MG63 (cell line): ENCODE data around the gene CXCR4. TPM values are rescaled to one million over a fixed set of nuclear protein-coding genes. Genes with fewer than 3 reads are reported as not detected.

Source experiments
- DNase-seq: peaks from one replicate; pipeline ENCODE4 v3.0.0-alpha.2; 2020
- H3K27me3 ChIP-seq: fragments of 250-450 bp; sonication (Bioruptor Pico); 2 replicates; pipeline ENCODE4 v1.5.1; 2020; ENCODE audit warnings: mild to moderate bottlenecking, moderate library complexity
- H3K36me3 ChIP-seq: fragments of 250-450 bp; sonication (Bioruptor Pico); 2 replicates; pipeline ENCODE4 v1.5.1; 2020; ENCODE audit warnings: mild to moderate bottlenecking, moderate library complexity
- H3K4me3 ChIP-seq: fragments of 250-450 bp; sonication (Bioruptor Pico); 2 replicates; pipeline ENCODE4 v1.5.1; 2020; ENCODE audit warnings: mild to moderate bottlenecking, moderate library complexity
- H3K9me3 ChIP-seq: fragments of 250-450 bp; sonication (Bioruptor Pico); 2 replicates; pipeline ENCODE4 v1.5.1; 2020; ENCODE audit warnings: mild to moderate bottlenecking, moderate library complexity
- total RNA-seq: library from RNA; depleted of rRNA; stranded (reverse); fragments of >200 nt; shearing (Covaris generic); gene quantifications from 2 replicates; pipeline ENCODE4 v1.2.3, GENCODE V29; 2014; ENCODE audit warnings: low replicate concordance

CXCR4 gene
- total RNA-seq, 1 experiment from 2014 or later = not detected

GRCh38 chr2:136134126-136134525 lies 16.2 kb upstream of the CXCR4 start:
- no peak for DNase-seq
- Histone ChIP-seq H3K9me3 (no peaks in the 10 kb centered on the region), H3K27me3 (no peaks in the 10 kb centered on the region), H3K36me3 (no peaks in the 10 kb centered on the region), H3K4me3 (no peak overlapping the region)

GRCh38 chr2:136133586-136133985 lies 15.6 kb upstream of the CXCR4 start:
- Histone ChIP-seq H3K9me3 (no peaks in the 10 kb centered on the region), H3K36me3 (no peaks in the 10 kb centered on the region), H3K27me3 (no peaks in the 10 kb centered on the region), H3K4me3 (no peak overlapping the region)
- no peak for DNase-seq

GRCh38 chr2:136133176-136133575 lies 15.2 kb upstream of the CXCR4 start:
- Histone ChIP-seq H3K4me3 (no peak overlapping the region), H3K36me3 (no peaks in the 10 kb centered on the region), H3K27me3 (no peaks in the 10 kb centered on the region), H3K9me3 (no peaks in the 10 kb centered on the region)
- DNase-seq = no peak

- H3K4me3 ChIP-seq = no peak overlapping the region
- no peaks in the 10 kb centered on the region for H3K27me3 ChIP-seq
- no peaks in the 10 kb centered on the region for H3K36me3 ChIP-seq
- H3K9me3 ChIP-seq = no peaks in the 10 kb centered on the region
- no peak for DNase-seq
Observed at GRCh38 chr2:136132825-136133155, 14.8 kb upstream of the CXCR4 start.

GRCh38 chr2:136131961-136132824 lies 14.2 kb upstream of the CXCR4 start:
- DNase-seq = no peak
- no peaks in the 10 kb centered on the region for H3K9me3 ChIP-seq
- no peaks in the 10 kb centered on the region for H3K36me3 ChIP-seq
- no peaks in the 10 kb centered on the region for H3K27me3 ChIP-seq
- H3K4me3 ChIP-seq = no peak overlapping the region

- Histone ChIP-seq H3K9me3 (no peaks in the 10 kb centered on the region), H3K4me3 (no peak overlapping the region), H3K27me3 (no peaks in the 10 kb centered on the region), H3K36me3 (no peaks in the 10 kb centered on the region)
- DNase-seq = no peak
Observed at GRCh38 chr2:136131484-136131960, 13.6 kb upstream of the CXCR4 start.

GRCh38 chr2:136130511-136130910 lies 12.6 kb upstream of the CXCR4 start:
- no peaks in the 10 kb centered on the region; the same call in 1 of the 2 replicates for H3K27me3 ChIP-seq
- no peak overlapping the region for H3K4me3 ChIP-seq
- no peaks in the 10 kb centered on the region for H3K9me3 ChIP-seq
- no peaks in the 10 kb centered on the region for H3K36me3 ChIP-seq
- DNase-seq = no peak

GRCh38 chr2:136130045-136130444 lies 12.1 kb upstream of the CXCR4 start:
- no peaks in the 10 kb centered on the region for H3K9me3 ChIP-seq
- DNase-seq = no peak
- H3K4me3 ChIP-seq = no peak overlapping the region
- no peaks in the 10 kb centered on the region; the same call in 1 of the 2 replicates for H3K27me3 ChIP-seq
- H3K36me3 ChIP-seq = no peaks in the 10 kb centered on the region

GRCh38 chr2:136129601-136130000 lies 11.7 kb upstream of the CXCR4 start:
- Histone ChIP-seq H3K4me3 (no peak overlapping the region), H3K36me3 (no peaks in the 10 kb centered on the region), H3K9me3 (no peaks in the 10 kb centered on the region), H3K27me3 (no peaks in the 10 kb centered on the region; the same call in 1 of the 2 replicates)
- DNase-seq = no peak

- no peaks in the 10 kb centered on the region; the same call in 1 of the 2 replicates for H3K27me3 ChIP-seq
- no peaks in the 10 kb centered on the region for H3K9me3 ChIP-seq
- H3K4me3 ChIP-seq = no peak overlapping the region
- no peaks in the 10 kb centered on the region for H3K36me3 ChIP-seq
- no peak for DNase-seq
Observed at GRCh38 chr2:136128905-136129304, 11.0 kb upstream of the CXCR4 start.

GRCh38 chr2:136128366-136128765 lies 10.4 kb upstream of the CXCR4 start:
- no peak for DNase-seq
- H3K27me3 ChIP-seq = no peaks in the 10 kb centered on the region; the same call in 1 of the 2 replicates
- no peak overlapping the region for H3K4me3 ChIP-seq
- no peaks in the 10 kb centered on the region for H3K9me3 ChIP-seq
- H3K36me3 ChIP-seq = no peaks in the 10 kb centered on the region

- Histone ChIP-seq H3K27me3 (no peaks in the 10 kb centered on the region; the same call in 1 of the 2 replicates), H3K36me3 (no peaks in the 10 kb centered on the region), H3K9me3 (no peaks in the 10 kb centered on the region), H3K4me3 (no peak overlapping the region)
- no peak for DNase-seq
Observed at GRCh38 chr2:136127356-136127755, 9.4 kb upstream of the CXCR4 start.

- no peaks in the 10 kb centered on the region for H3K36me3 ChIP-seq
- no peak overlapping the region for H3K4me3 ChIP-seq
- H3K27me3 ChIP-seq = peaks cover 2% of the 10 kb centered on the region; the same call in 1 of the 2 replicates
- no peak for DNase-seq
- H3K9me3 ChIP-seq = no peaks in the 10 kb centered on the region
Observed at GRCh38 chr2:136126421-136126926, 8.5 kb upstream of the CXCR4 start.

GRCh38 chr2:136126021-136126420 lies 8.1 kb upstream of the CXCR4 start:
- H3K27me3 ChIP-seq = peaks cover 3% of the 10 kb centered on the region
- H3K9me3 ChIP-seq = no peaks in the 10 kb centered on the region
- H3K4me3 ChIP-seq = no peak overlapping the region
- H3K36me3 ChIP-seq = no peaks in the 10 kb centered on the region
- no peak for DNase-seq

GRCh38 chr2:136125236-136125635 lies 7.3 kb upstream of the CXCR4 start:
- H3K36me3 ChIP-seq = no peaks in the 10 kb centered on the region
- no peak for DNase-seq
- H3K27me3 ChIP-seq = peaks cover 11% of the 10 kb centered on the region
- H3K9me3 ChIP-seq = no peaks in the 10 kb centered on the region
- no peak overlapping the region for H3K4me3 ChIP-seq

- peaks cover 14% of the 10 kb centered on the region for H3K27me3 ChIP-seq
- no peaks in the 10 kb centered on the region for H3K36me3 ChIP-seq
- no peak overlapping the region for H3K4me3 ChIP-seq
- DNase-seq = no peak
- H3K9me3 ChIP-seq = no peaks in the 10 kb centered on the region
Observed at GRCh38 chr2:136124805-136125204, 6.9 kb upstream of the CXCR4 start.

- Histone ChIP-seq H3K4me3 (no peak overlapping the region), H3K36me3 (no peaks in the 10 kb centered on the region), H3K9me3 (no peaks in the 10 kb centered on the region), H3K27me3 (peaks cover 30% of the 10 kb centered on the region)
- no peak for DNase-seq
Observed at GRCh38 chr2:136122661-136123060, 4.7 kb upstream of the CXCR4 start.
